IMR-90 (cell line): ENCODE data around the gene ADISSP. TPM values are rescaled to one million over a fixed set of nuclear protein-coding genes. Genes with fewer than 3 reads are reported as not detected.
A peak's percentile ranks its signal among the peaks of the same experiment; 100 is the strongest.

Experiments
- ATAC-seq: fragments of 200-7000 bp; cut with Tn5 transposase; 2 replicates; pipeline ENCODE4 v1.9.1; 2020; ENCODE audit warnings: low read depth, mild to moderate bottlenecking, moderate library complexity
- BruUV-seq: library from RNA; stranded (reverse); fragments of 400-500 nt; replicated peaks from 2 replicates; lab custom pipeline; 2021; lab: Mats Ljungman, UMichigan
- CTCF ChIA-PET: fragments of 300-600 bp; formaldehyde crosslinking; extraction: SDS; loops from one replicate; lab custom pipeline; 2021; ENCODE audit warnings: antibody characterized with exemption; lab: Yijun Ruan, JAX
- POLR2A ChIA-PET: fragments of 300-600 bp; sonication (Branson Sonifier 250); formaldehyde crosslinking; loops from one replicate; lab custom pipeline; 2022; ENCODE audit warnings: antibody characterized with exemption; ENCODE audit not compliant: unreplicated experiment; lab: Charles Lee
- DNase-seq: peaks from one replicate; pipeline ENCODE4 v3.0.0; 2013
- H2AFZ ChIP-seq: replicated peaks from 2 replicates; pipeline ENCODE3; 2013; ENCODE audit warnings: low read length, mild to moderate bottlenecking; ENCODE audit not compliant: poor library complexity
- H2AK5ac ChIP-seq: 2 replicates; pipeline ENCODE4 v1.6.1; 2013; ENCODE audit warnings: low read depth, low read length, inconsistent platforms
- H2AK9ac ChIP-seq: replicated peaks from 2 replicates; pipeline ENCODE3; 2013; ENCODE audit warnings: mild to moderate bottlenecking, low read depth, low read length, moderate library complexity; ENCODE audit not compliant: poor library complexity
- H2BK120ac ChIP-seq: 2 replicates; pipeline ENCODE4 v1.6.1; 2013; ENCODE audit warnings: low read depth, low read length, inconsistent platforms
- H2BK15ac ChIP-seq: 3 replicates; pipeline ENCODE4 v1.6.1; 2013; ENCODE audit warnings: low read depth, low read length, inconsistent platforms
- H2BK20ac ChIP-seq: 2 replicates; pipeline ENCODE4 v1.6.1; 2013; ENCODE audit warnings: low read depth, mild to moderate bottlenecking, inconsistent platforms, low read length, moderate library complexity
- H2BK5ac ChIP-seq: 2 replicates; pipeline ENCODE4 v1.6.1; 2013; ENCODE audit warnings: mild to moderate bottlenecking, low read depth, low read length, inconsistent platforms; ENCODE audit not compliant: poor library complexity, severe bottlenecking
- H3K14ac ChIP-seq: replicated peaks from 2 replicates; pipeline ENCODE4 v1.6.1; 2013; ENCODE audit warnings: low read depth, low read length, inconsistent platforms
- H3K18ac ChIP-seq: 2 replicates; pipeline ENCODE4 v1.6.1; 2013; ENCODE audit warnings: low read depth, low read length, control low read depth
- H3K23ac ChIP-seq: 2 replicates; pipeline ENCODE4 v1.6.1; 2013; ENCODE audit warnings: low read depth, low read length, inconsistent platforms
- H3K27ac ChIP-seq: 2 replicates; pipeline ENCODE4 v1.5.1; 2013; ENCODE audit warnings: mild to moderate bottlenecking, control low read depth, low read length; ENCODE audit not compliant: insufficient read depth
- H3K27me3 ChIP-seq: 2 replicates; pipeline ENCODE4 v1.6.1; 2013; ENCODE audit warnings: low read length; ENCODE audit not compliant: control insufficient read depth, insufficient read depth
- H3K36me3 ChIP-seq: 2 replicates; pipeline ENCODE4 v1.6.1; 2013; ENCODE audit warnings: low read length, mixed read lengths; ENCODE audit not compliant: control insufficient read depth, insufficient read depth
- H3K4ac ChIP-seq: 2 replicates; pipeline ENCODE4 v1.6.1; 2013; ENCODE audit warnings: low read depth, low read length, inconsistent platforms
- H3K4me1 ChIP-seq: 2 replicates; pipeline ENCODE4 v1.6.1; 2013; ENCODE audit warnings: low read length, mixed read lengths; ENCODE audit not compliant: control insufficient read depth, insufficient read depth
- H3K4me2 ChIP-seq: 2 replicates; pipeline ENCODE4 v1.6.1; 2013; ENCODE audit warnings: low read depth, mild to moderate bottlenecking, control low read depth, low read length, moderate library complexity
- H3K4me3 ChIP-seq: 2 replicates; pipeline ENCODE4 v1.5.1; 2013; ENCODE audit warnings: low read depth, mild to moderate bottlenecking, control low read depth, low read length, moderate library complexity; ENCODE audit not compliant: insufficient read depth
- H3K56ac ChIP-seq: 2 replicates; pipeline ENCODE4 v1.6.1; 2013; ENCODE audit warnings: low read length, inconsistent platforms; ENCODE audit not compliant: insufficient read depth; ENCODE audit errors: extremely low read depth
- H3K79me1 ChIP-seq, 2 experiments: 2 replicates each; pipeline ENCODE4 v1.6.1; 2013; ENCODE audit warnings: low read length in 2 of 2, inconsistent platforms in 1 of 2, low read depth in 1 of 2
- H3K9ac ChIP-seq: 2 replicates; pipeline ENCODE4 v1.6.1; 2013; ENCODE audit warnings: low read depth, low read length, control low read depth
- H3K9me1 ChIP-seq: 2 replicates; pipeline ENCODE4 v1.6.1; 2013; ENCODE audit warnings: low read length, inconsistent platforms; ENCODE audit not compliant: insufficient read depth
- H3K9me3 ChIP-seq: 2 replicates; pipeline ENCODE4 v1.6.1; 2013; ENCODE audit warnings: low read length; ENCODE audit not compliant: control insufficient read depth, insufficient read depth
- H4K20me1 ChIP-seq: 2 replicates; pipeline ENCODE4 v1.6.1; 2013; ENCODE audit warnings: low read length, inconsistent platforms; ENCODE audit not compliant: insufficient read depth
- H4K5ac ChIP-seq: 2 replicates; pipeline ENCODE4 v1.6.1; 2013; ENCODE audit warnings: mild to moderate bottlenecking, low read depth, low read length, control low read depth
- H4K8ac ChIP-seq, 2 experiments: 2 replicates each; pipeline ENCODE4 v1.6.1; 2013; ENCODE audit warnings: low read depth in 2 of 2, low read length in 2 of 2, control low read depth in 1 of 2, inconsistent platforms in 1 of 2
- H4K91ac ChIP-seq: 2 replicates; pipeline ENCODE4 v1.6.1; 2013; ENCODE audit warnings: low read depth, low read length, inconsistent platforms; ENCODE audit not compliant: insufficient read depth
- CEBPB ChIP-seq: IDR thresholded peaks from 2 replicates; pipeline ENCODE4 v1.6.1; 2012; ENCODE audit warnings: low read depth, low read length, improper control_type of control experiment
- MAFK ChIP-seq: IDR thresholded peaks from 2 replicates; pipeline ENCODE4 v1.6.1; 2012; ENCODE audit warnings: low read depth, low read length, improper control_type of control experiment
- WGBS, 2 experiments: methylation state at CpG; one replicate each; pipeline versions ENCODE4 v1.1.5 to v1.1.7; 2013; ENCODE audit warnings: missing lambda C conversion rate in 2 of 2; ENCODE audit not compliant: insufficient read length in 1 of 2; ENCODE audit errors: extremely low coverage in 2 of 2; 5-methylcytosine and 5-hydroxymethylcytosine counted together
- dilution Hi-C: fragments of 300-500 bp; cut with HindIII; formaldehyde crosslinking; loops from one replicate; pipeline ENCODE4 v1.14.3; 2018; ENCODE audit warnings: low sequenced_read_pairs; ENCODE audit not compliant: unreplicated experiment
- in situ Hi-C: fragments of 300-500 bp; cut with MboI; formaldehyde crosslinking; loops from 3 replicates; pipeline ENCODE4 v1.14.3; 2019; ENCODE audit warnings: low sequenced_read_pairs, inconsistent platforms, mixed read lengths
- intact Hi-C: fragments of 100-400 bp; cut with micrococcal nuclease; formaldehyde crosslinking; loops from 2 replicates; pipeline ENCODE4 v1.10.0; 2022
- polyA plus RNA-seq, 3 experiments: library from polyadenylated mRNA; depleted of rRNA; stranded (reverse); fragments of >200 nt; gene quantifications; 2 replicates each; pipeline ENCODE4 v1.2.3, GENCODE V29; 2012; ENCODE audit warnings: low replicate concordance in 1 of 3
- total RNA-seq: library from RNA; depleted of rRNA; stranded (reverse); fragments of >200 nt; gene quantifications from 2 replicates; pipeline ENCODE4 v1.2.3, GENCODE V29; 2012

The ADISSP gene
- total and polyA plus RNA-seq, 2 of the 4 experiments (the other 2 are of a cell fraction) = 31.9 to 58.2 TPM

DNA sequence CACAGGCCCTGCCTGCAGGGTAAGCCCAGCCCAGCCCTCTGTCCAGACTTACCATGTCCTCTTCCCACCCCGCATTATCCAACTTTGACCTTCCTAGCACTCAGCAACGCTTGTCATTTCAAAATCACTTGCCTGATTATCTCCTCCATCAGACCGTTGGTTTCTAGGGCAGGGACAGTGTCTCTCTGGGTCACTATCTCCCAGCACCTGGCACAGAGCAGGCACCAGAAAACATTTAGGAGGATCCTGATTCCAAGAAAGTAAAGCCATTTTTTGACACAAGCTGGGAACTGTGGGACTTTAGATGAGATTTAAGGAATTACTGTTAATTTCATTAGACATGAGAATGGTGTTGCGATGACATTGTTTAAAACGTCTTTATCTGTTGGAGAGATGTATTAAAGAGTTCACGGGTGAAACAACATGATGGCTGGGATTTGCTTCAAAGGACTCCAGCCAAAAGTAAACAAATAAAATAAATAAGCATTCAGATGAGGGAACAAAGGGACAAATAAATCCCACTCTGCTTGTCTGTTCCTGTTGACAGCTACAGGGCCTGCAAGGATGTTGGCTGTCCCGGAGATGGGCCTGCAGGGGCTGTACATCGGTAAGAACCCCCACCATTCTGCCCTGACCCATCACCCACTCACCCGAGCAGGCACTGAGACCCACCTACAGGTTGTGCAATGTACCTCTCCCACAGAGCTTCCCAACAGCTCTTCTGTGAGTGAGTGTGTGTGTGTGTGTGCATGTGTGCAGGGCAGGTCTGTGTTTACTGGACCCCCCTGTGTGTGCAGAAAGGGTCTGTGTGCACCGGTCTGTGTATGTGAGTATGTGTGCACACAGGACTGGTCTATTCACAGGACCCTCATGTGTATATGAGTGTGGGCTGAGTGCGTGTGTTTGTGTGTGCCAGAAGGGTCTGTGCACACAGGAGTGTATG, 29.2 kb downstream of the ADISSP start:
- Histone ChIP-seq H3K27ac (no peak overlapping the region), H4K8ac (no peak overlapping the region), H2AK5ac (no peak overlapping the region), H4K20me1 (no peaks in the 10 kb centered on the region), H3K18ac (no peak overlapping the region), H3K4me1 (no peaks in the 10 kb centered on the region), H2BK15ac (no peak overlapping the region), H3K23ac (no peak overlapping the region), H3K14ac (no peak overlapping the region), H4K91ac (no peak overlapping the region), H3K9me3 (no peaks in the 10 kb centered on the region), H3K4me2 (no peak overlapping the region), H4K5ac (no peak overlapping the region), H3K79me1 (no peaks in the 10 kb centered on the region), H2BK20ac (no peak overlapping the region), H2BK120ac (no peak overlapping the region), H3K4me3 (no peak overlapping the region), H3K4ac (no peak overlapping the region), H3K36me3 (no peaks in the 10 kb centered on the region), H3K27me3 (peaks cover 28% of the 10 kb centered on the region), H2AK9ac (no peak overlapping the region), H2BK5ac (no peak overlapping the region), H3K56ac (no peak overlapping the region), H2AFZ (no peak overlapping the region), H3K9me1 (0 out of 2 replicates have a peak, but pooled peaks cover 2% of the 10 kb centered on the region), H3K9ac (no peak overlapping the region)
- WGBS, 2 experiments = 43% methylated on average over 5 of the region's 11 CpGs; no CpG with 5 or more reads in 1 of the 2 experiments
- TF ChIP-seq CEBPB (0 out of 2 replicates have a peak, but pooled peaks have one; percentile 28), MAFK (no peak)
- BruUV-seq = no TSS peak
- POLR2A ChIA-PET = no interaction called here
- dilution Hi-C loops (no loop called here), in situ Hi-C loops (no loop called here), intact Hi-C loops (no loop called here)
- no peak for DNase-seq
- CTCF ChIA-PET = no interaction called here
- ATAC-seq = no peak; the same call in 1 of the 2 replicates
